Lower lobe of right lung (tissue), 2 donors: ENCODE data around the gene ITPKB. TPM values are rescaled to one million over a fixed set of nuclear protein-coding genes. Genes with fewer than 3 reads are reported as not detected.
A peak's percentile ranks its signal among the peaks of the same experiment; 100 is the strongest.

Experiments used
- ATAC-seq, 2 donors: fragments of 200-7000 bp; cut with Tn5 transposase; one replicate each; pipeline ENCODE4 v1.9.1; 2020 to 2022; ENCODE audit warnings: mild to moderate bottlenecking in 2 of 2, moderate library complexity in 2 of 2
- DNase-seq: peaks from one replicate; pipeline ENCODE4 v3.0.0-alpha.2; 2020
- H3K27ac ChIP-seq: fragments of 200-600 bp; one replicate; pipeline ENCODE4 v1.8.0; 2022
- H3K27me3 ChIP-seq: fragments of 200-600 bp; one replicate; pipeline ENCODE4 v1.8.0; 2022; ENCODE audit warnings: low read depth
- H3K36me3 ChIP-seq: fragments of 200-600 bp; one replicate; pipeline ENCODE4 v1.8.0; 2022; ENCODE audit warnings: mild to moderate bottlenecking
- H3K4me1 ChIP-seq: fragments of 200-600 bp; one replicate; pipeline ENCODE4 v1.8.0; 2022
- H3K4me3 ChIP-seq: fragments of 200-600 bp; one replicate; pipeline ENCODE4 v1.8.0; 2022; ENCODE audit warnings: mild to moderate bottlenecking
- H3K9me3 ChIP-seq: fragments of 200-600 bp; one replicate; pipeline ENCODE4 v1.8.0; 2022
- CTCF ChIP-seq: fragments of 200-600 bp; IDR thresholded peaks from one replicate; pipeline ENCODE4 v1.8.0; 2022; ENCODE audit warnings: antibody characterized with exemption, mild to moderate bottlenecking
- intact Hi-C: fragments of 100-400 bp; cut with DNase I; formaldehyde crosslinking; loops from one replicate; pipeline ENCODE4 v1.11.0; 2022
- total RNA-seq: library from RNA; stranded (reverse); fragmentation: NEBNext Ultra II Directional; extraction: Animal tissue kit (Norgen Biotek cat#: 25700); gene quantifications from one replicate; pipeline ENCODE4 v1.2.1, GENCODE V29; 2021
- donor health status: DM: no; HTN: yes; CAD: no; lungs with severe emphysema.

ITPKB gene
- total RNA-seq, 1 donor from 2014 or later: 42.3 TPM

- Histone ChIP-seq H3K27me3 (no peaks in the 10 kb centered on the region), H3K4me1 (peaks cover 31% of the 10 kb centered on the region), H3K9me3 (no peaks in the 10 kb centered on the region), H3K4me3 (no peak overlapping the region), H3K36me3 (peaks cover 37% of the 10 kb centered on the region), H3K27ac (no peak overlapping the region)
- ATAC-seq (no peak), DNase-seq (no peak)
- intact Hi-C loops: loop anchor here (5.0 kb wide), 1 partner anchor 197 kb away; no protein-coding TSS in a partner anchor
- TF ChIP-seq CTCF: no peak
Observed at GRCh38 chr1:226630592-226630991, 108.5 kb downstream of the ITPKB start.

GRCh38 chr1:226629896-226630550, 109.1 kb downstream of the ITPKB start:
- DNase-seq: peak; percentile 19
- H3K4me3 ChIP-seq: no peak overlapping the region
- no peaks in the 10 kb centered on the region for H3K27me3 ChIP-seq
- peaks cover 26% of the 10 kb centered on the region for H3K4me1 ChIP-seq
- no peak overlapping the region for H3K27ac ChIP-seq
- ATAC-seq: no peak
- intact Hi-C loops: loop anchor here (5.0 kb wide), 1 partner anchor 197 kb away; no protein-coding TSS in a partner anchor
- TF ChIP-seq CTCF: no peak
- no peaks in the 10 kb centered on the region for H3K9me3 ChIP-seq
- peaks cover 35% of the 10 kb centered on the region for H3K36me3 ChIP-seq

- Histone ChIP-seq H3K27me3 (no peaks in the 10 kb centered on the region), H3K36me3 (peaks cover 29% of the 10 kb centered on the region), H3K9me3 (no peaks in the 10 kb centered on the region), H3K27ac (no peak overlapping the region), H3K4me1 (peaks cover 22% of the 10 kb centered on the region), H3K4me3 (no peak overlapping the region)
- intact Hi-C loops: no loop called here
- TF ChIP-seq CTCF: no peak
- DNase-seq: peak; percentile 32
- no peak for ATAC-seq
Observed at GRCh38 chr1:226629210-226629895, 109.7 kb downstream of the ITPKB start.

- no peak overlapping the region for H3K27ac ChIP-seq
- TF ChIP-seq CTCF: no peak
- no peak for ATAC-seq
- intact Hi-C loops: no loop called here
- H3K36me3 ChIP-seq: peaks cover 22% of the 10 kb centered on the region
- H3K27me3 ChIP-seq: no peaks in the 10 kb centered on the region
- H3K4me1 ChIP-seq: peaks cover 15% of the 10 kb centered on the region
- H3K4me3 ChIP-seq: no peak overlapping the region
- no peaks in the 10 kb centered on the region for H3K9me3 ChIP-seq
- peak; percentile 27 for DNase-seq
Observed at GRCh38 chr1:226628612-226629155, 110.4 kb downstream of the ITPKB start.

- no peak for ATAC-seq
- no peak for TF ChIP-seq CTCF
- H3K36me3 ChIP-seq: peaks cover 16% of the 10 kb centered on the region
- peak; percentile 24 for DNase-seq
- peaks cover 9% of the 10 kb centered on the region for H3K4me1 ChIP-seq
- no peaks in the 10 kb centered on the region for H3K9me3 ChIP-seq
- H3K4me3 ChIP-seq: no peak overlapping the region
- no peak overlapping the region for H3K27ac ChIP-seq
- intact Hi-C loops: no loop called here
- H3K27me3 ChIP-seq: no peaks in the 10 kb centered on the region
Observed at GRCh38 chr1:226627924-226628611, 111.0 kb downstream of the ITPKB start.
